Measurements from ENCODE around the gene SLCO1A2. TPM values are rescaled to one million over a fixed set of nuclear protein-coding genes. Genes with fewer than 3 reads are reported as not detected.

Gene SLCO1A2
- total RNA-seq, result not detected

GRCh38 chr12:21334771-21335325, at the start of gene SLCO1A2:
Gene SLCO1A2, minus strand, starts transcription at chr12:21334917. Its CDS starts 270 bp downstream, at chr12:21334647.

GRCh38 chr12:21372602-21373001, 37.9 kb upstream of the SLCO1A2 start, which contains the start of gene IAPP:
Gene IAPP, plus strand, starts transcription at chr12:21372902. Its CDS starts 450 bp downstream, at chr12:21373352.

Other genes starting within 250 kb of the SLCO1A2 start
- not detected for gene SLCO1B1, start 203.7 kb downstream of the SLCO1A2 start, total RNA-seq
- not detected for gene IAPP, start 38.0 kb upstream of the SLCO1A2 start, total RNA-seq
- 10 to 100 TPM; 27.9 to 29.6 TPM for gene PYROXD1, start 102.7 kb upstream of the SLCO1A2 start, total RNA-seq
- gene RECQL, start 166.7 kb upstream of the SLCO1A2 start, total RNA-seq, result 10 to 100 TPM; 83.1 to 85.1 TPM
- 10 to 100 TPM; 39.0 to 45.8 TPM for gene GOLT1B, start 166.9 kb upstream of the SLCO1A2 start, total RNA-seq
- under 1 TPM; 0.20 to 0.29 TPM for gene SPX, start 191.4 kb upstream of the SLCO1A2 start, total RNA-seq